HEK293 (cell line): ENCODE measurements around the gene GRK2.

Source experiments
- CTCF ChIP-seq: fragments of 450-650 bp; formaldehyde crosslinking; IDR thresholded peaks from 2 replicates; pipeline ENCODE4 v1.5.1; 2016; ENCODE audit warnings: missing biosample characterization, missing genetic modification characterization
- GFI1B ChIP-seq: fragments of 450-650 bp; formaldehyde crosslinking; IDR thresholded peaks from 2 replicates; pipeline ENCODE4 v1.5.1; 2016; ENCODE audit warnings: missing biosample characterization, missing genetic modification characterization
- ZBTB1 ChIP-seq: fragments of 450-650 bp; formaldehyde crosslinking; IDR thresholded peaks from 2 replicates; pipeline ENCODE4 v1.5.1; 2016; ENCODE audit warnings: missing biosample characterization, missing genetic modification characterization

GRCh38 chr11:67313125-67313890 is 47.0 kb downstream of the GRK2 start:
- TF ChIP-seq CTCF (no peak), GFI1B (tag by site-specific recombination) (no peak), ZBTB1 (tag by site-specific recombination) (no peak)
